OCI-LY1 (cell line): Measurements from ENCODE around the gene EPM2A.

Source experiments
- H2AFZ ChIP-seq: fragments of 200-600 bp; sonication (generic), shearing (Covaris generic); 2 replicates; pipeline ENCODE4 v1.6.0; 2014; ENCODE audit warnings: antibody characterized with exemption, mild to moderate bottlenecking, low read length
- H3F3A ChIP-seq: fragments of 200-600 bp; sonication (generic), shearing (Covaris generic); 2 replicates; pipeline ENCODE4 v1.6.0; 2014; ENCODE audit warnings: mild to moderate bottlenecking, antibody characterized with exemption, low read length, moderate library complexity; ENCODE audit not compliant: insufficient read depth
- H3K27ac ChIP-seq: fragments of 200-600 bp; sonication (generic); 2 replicates; pipeline ENCODE4 v1.5.1; 2014; ENCODE audit warnings: low read length, mixed run types, mild to moderate bottlenecking, low read depth; ENCODE audit not compliant: poor library complexity, severe bottlenecking
- H3K27me3 ChIP-seq: fragments of 200-600 bp; sonication (generic); 2 replicates; pipeline ENCODE4 v1.6.0; 2014; ENCODE audit warnings: antibody characterized with exemption, mild to moderate bottlenecking, low read length, moderate library complexity; ENCODE audit not compliant: insufficient read depth
- H3K36me3 ChIP-seq: fragments of 200-600 bp; sonication (generic); 2 replicates; pipeline ENCODE4 v1.6.1; 2014; ENCODE audit warnings: mild to moderate bottlenecking, antibody characterized with exemption, low read length, moderate library complexity, mixed read lengths; ENCODE audit not compliant: insufficient read depth
- H3K4me1 ChIP-seq: fragments of 200-600 bp; sonication (generic); 2 replicates; pipeline ENCODE4 v1.5.1; 2014; ENCODE audit warnings: mild to moderate bottlenecking, low read length, moderate library complexity; ENCODE audit not compliant: insufficient read depth, severe bottlenecking
- H3K4me2 ChIP-seq: fragments of 200-600 bp; sonication (generic), shearing (Covaris generic); 2 replicates; pipeline ENCODE4 v1.6.1; 2014; ENCODE audit warnings: low read length
- H3K4me3 ChIP-seq: fragments of 200-600 bp; sonication (generic); 2 replicates; pipeline ENCODE4 v1.5.1; 2014; ENCODE audit warnings: low read length, low read depth, mild to moderate bottlenecking, mixed read lengths; ENCODE audit not compliant: poor library complexity, severe bottlenecking
- H3K79me2 ChIP-seq: fragments of 200-600 bp; shearing (Covaris generic); 2 replicates; pipeline ENCODE4 v1.6.1; 2016; ENCODE audit warnings: mixed run types, low read length, mixed read lengths; ENCODE audit not compliant: insufficient read depth
- H3K9ac ChIP-seq: fragments of 200-600 bp; sonication (generic), shearing (Covaris generic); 2 replicates; pipeline ENCODE4 v1.6.1; 2014; ENCODE audit warnings: mild to moderate bottlenecking, low read length, mixed read lengths
- H3K9me2 ChIP-seq: fragments of 200-600 bp; sonication (generic), shearing (Covaris generic); 2 replicates; pipeline ENCODE4 v1.6.1; 2014; ENCODE audit warnings: low read depth, mild to moderate bottlenecking, low read length, mixed read lengths
- H3K9me3 ChIP-seq: fragments of 200-600 bp; shearing (Covaris generic); 2 replicates; pipeline ENCODE4 v1.6.1; 2014; ENCODE audit warnings: low read length, mixed read lengths
- H4K20me1 ChIP-seq: fragments of 200-600 bp; sonication (generic), shearing (Covaris generic); 2 replicates; pipeline ENCODE4 v1.6.0; 2016; ENCODE audit warnings: mild to moderate bottlenecking, low read length; ENCODE audit not compliant: insufficient read depth
- CTCF ChIP-seq: fragments of 200-600 bp; sonication (generic), shearing (Covaris generic); IDR thresholded peaks from 2 replicates; pipeline ENCODE4 v1.5.1; 2017; ENCODE audit warnings: mild to moderate bottlenecking, antibody characterized with exemption, low read length, moderate library complexity, mixed read lengths
- EZH2 ChIP-seq: fragments of 200-600 bp; sonication (generic), shearing (Covaris generic); IDR thresholded peaks from 2 replicates; pipeline ENCODE4 v1.8.0; 2017; ENCODE audit warnings: borderline replicate concordance, mixed run types, mild to moderate bottlenecking, antibody characterized with exemption, low read length, moderate library complexity, mixed read lengths

Gene EPM2A

GRCh38 chr6:145602726-145603326 is 132.5 kb downstream of the EPM2A start:
- no peaks in the 10 kb centered on the region for H3K9me3 ChIP-seq
- no peak for TF ChIP-seq EZH2
- TF ChIP-seq CTCF: no peak
- H3F3A ChIP-seq: no peaks in the 10 kb centered on the region
- H3K27me3 ChIP-seq: no peaks in the 10 kb centered on the region
- H3K27ac ChIP-seq: no peak overlapping the region
- H3K9me2 ChIP-seq: no peaks in the 10 kb centered on the region
- H3K79me2 ChIP-seq: no peaks in the 10 kb centered on the region
- no peak overlapping the region for H2AFZ ChIP-seq
- no peak overlapping the region for H3K9ac ChIP-seq
- H3K4me3 ChIP-seq: no peak overlapping the region
- no peaks in the 10 kb centered on the region for H4K20me1 ChIP-seq
- H3K4me1 ChIP-seq: no peaks in the 10 kb centered on the region
- H3K36me3 ChIP-seq: no peaks in the 10 kb centered on the region
- H3K4me2 ChIP-seq: no peak overlapping the region

- H3K4me3 ChIP-seq: no peak overlapping the region
Measured at GRCh38 chr6:145601397-145601796, 133.9 kb downstream of the EPM2A start.

GRCh38 chr6:145600299-145600698 is 135.0 kb downstream of the EPM2A start:
- Histone ChIP-seq H3K4me1 (no peaks in the 10 kb centered on the region), H3K4me2 (no peak overlapping the region), H4K20me1 (no peaks in the 10 kb centered on the region), H3K79me2 (no peaks in the 10 kb centered on the region), H2AFZ (no peak overlapping the region), H3K27ac (no peak overlapping the region), H3K9me2 (no peaks in the 10 kb centered on the region), H3K27me3 (no peaks in the 10 kb centered on the region), H3K4me3 (no peak overlapping the region), H3K9me3 (no peaks in the 10 kb centered on the region), H3K36me3 (no peaks in the 10 kb centered on the region), H3K9ac (no peak overlapping the region), H3F3A (no peaks in the 10 kb centered on the region)
- no peak for TF ChIP-seq EZH2
- no peak for TF ChIP-seq CTCF

More at GRCh38 chr6:145601397-145601796, 133.9 kb downstream of the EPM2A start:
- Histone ChIP-seq H3K79me2 (no peaks in the 10 kb centered on the region), H3K9me3 (no peaks in the 10 kb centered on the region), H4K20me1 (no peaks in the 10 kb centered on the region), H3K4me1 (no peaks in the 10 kb centered on the region), H3K9me2 (no peaks in the 10 kb centered on the region), H3F3A (no peaks in the 10 kb centered on the region), H3K36me3 (no peaks in the 10 kb centered on the region), H3K4me2 (no peak overlapping the region), H3K27me3 (no peaks in the 10 kb centered on the region), H2AFZ (no peak overlapping the region), H3K9ac (no peak overlapping the region), H3K27ac (no peak overlapping the region)
- no peak for TF ChIP-seq EZH2

- Histone ChIP-seq H3F3A (no peaks in the 10 kb centered on the region), H3K79me2 (no peaks in the 10 kb centered on the region), H3K4me1 (no peaks in the 10 kb centered on the region), H3K27ac (no peak overlapping the region), H3K4me2 (no peak overlapping the region), H3K4me3 (no peak overlapping the region), H4K20me1 (no peaks in the 10 kb centered on the region), H3K9me3 (no peaks in the 10 kb centered on the region), H3K36me3 (no peaks in the 10 kb centered on the region), H2AFZ (no peak overlapping the region), H3K9ac (no peak overlapping the region), H3K9me2 (no peaks in the 10 kb centered on the region), H3K27me3 (no peaks in the 10 kb centered on the region)
- TF ChIP-seq EZH2 (no peak), CTCF (no peak)
Measured at GRCh38 chr6:145588981-145589380, 146.3 kb downstream of the EPM2A start.
